Keratinocyte (primary cell): ENCODE results near the gene PPARA. TPM values are rescaled to one million over a fixed set of nuclear protein-coding genes. Genes with fewer than 3 reads are reported as not detected.

Experiments
- DNase-seq: peaks from one replicate; pipeline ENCODE4 v3.0.0-alpha.2; 2011; ENCODE audit warnings: low read depth, missing footprints, low spot score
- FAIRE-seq: peaks from 2 replicates; lab custom pipeline; 2011; peaks lifted over from hg19 to GRCh38; lab: Jason Lieb, UNC
- H2AFZ ChIP-seq: 2 replicates; pipeline ENCODE4 v1.6.0; 2012; ENCODE audit warnings: low read length, control low read depth, inconsistent platforms; ENCODE audit not compliant: control insufficient read depth
- H3K27ac ChIP-seq: 2 replicates; pipeline ENCODE4 v1.5.1; 2011; ENCODE audit warnings: low read length; ENCODE audit not compliant: control insufficient read depth, insufficient read depth
- H3K27me3 ChIP-seq: 3 replicates; pipeline ENCODE4 v1.6.0; 2011; ENCODE audit warnings: low read length; ENCODE audit not compliant: control insufficient read depth, insufficient read depth; ENCODE audit errors: extremely low read depth
- H3K36me3 ChIP-seq, 2 experiments: 2 replicates in 1 of 2; 3 replicates in 1 of 2; pipeline ENCODE4 v1.5.1; 2011; ENCODE audit warnings: low read length in 2 of 2, mild to moderate bottlenecking in 1 of 2; ENCODE audit not compliant: control insufficient read depth in 2 of 2, insufficient read depth in 2 of 2; ENCODE audit errors: extremely low read depth in 1 of 2
- H3K4me1 ChIP-seq: 3 replicates; pipeline ENCODE4 v1.5.1; 2011; ENCODE audit warnings: low read length; ENCODE audit not compliant: control insufficient read depth, insufficient read depth; ENCODE audit errors: extremely low read depth
- H3K4me2 ChIP-seq: 3 replicates; pipeline ENCODE4 v1.6.0; 2011; ENCODE audit warnings: low read depth, low read length; ENCODE audit not compliant: control insufficient read depth, insufficient read depth; ENCODE audit errors: extremely low read depth
- H3K4me3 ChIP-seq, 3 experiments: fragments of 200-600 bp in 1 of 3; sonication (generic) in 1 of 3; 2 replicates in 2 of 3; 3 replicates in 1 of 3; pipeline ENCODE4 v1.5.1; 2011 to 2016; ENCODE audit warnings: low read length in 3 of 3, mild to moderate bottlenecking in 3 of 3, control low read depth in 2 of 3, inconsistent platforms in 1 of 3, low read depth in 1 of 3, mixed read lengths in 1 of 3, mixed run types in 1 of 3, moderate library complexity in 1 of 3; ENCODE audit not compliant: control insufficient read depth in 2 of 3, insufficient read depth in 2 of 3; ENCODE audit errors: extremely low read depth in 1 of 3
- H3K79me2 ChIP-seq: 2 replicates; pipeline ENCODE4 v1.6.0; 2012; ENCODE audit warnings: low read length; ENCODE audit not compliant: control insufficient read depth, insufficient read depth
- H3K9ac ChIP-seq: 3 replicates; pipeline ENCODE4 v1.6.0; 2011; ENCODE audit warnings: low read length; ENCODE audit not compliant: control insufficient read depth, insufficient read depth; ENCODE audit errors: extremely low read depth
- H3K9me1 ChIP-seq: 3 replicates; pipeline ENCODE4 v1.6.0; 2011; ENCODE audit warnings: low read length; ENCODE audit not compliant: control insufficient read depth, insufficient read depth; ENCODE audit errors: extremely low read depth
- H3K9me3 ChIP-seq: 2 replicates; pipeline ENCODE4 v1.5.1; 2012; ENCODE audit warnings: low read depth, low read length; ENCODE audit not compliant: control insufficient read depth
- H4K20me1 ChIP-seq: 3 replicates; pipeline ENCODE4 v1.6.0; 2011; ENCODE audit warnings: low read length; ENCODE audit not compliant: control insufficient read depth, insufficient read depth; ENCODE audit errors: extremely low read depth
- EZH2 ChIP-seq: IDR thresholded peaks from one replicate; pipeline ENCODE4 v1.6.1; 2012; ENCODE audit warnings: inconsistent platforms, mild to moderate bottlenecking, low read length, moderate library complexity
- dilution Hi-C: fragments of 300-500 bp; cut with MboI; formaldehyde crosslinking; loops from one replicate; pipeline ENCODE4 v1.7.0; 2020; ENCODE audit warnings: low sequenced_read_pairs; ENCODE audit not compliant: extremely low pct_ligation_motif_present
- polyA plus RNA-seq, 5 experiments: library from polyadenylated mRNA; depleted of rRNA in 3 of 5; stranded (reverse) in 3 of 5; stranded (forward) in 1 of 5; unstranded in 1 of 5; fragments of >200 nt; gene quantifications; 1 replicate in 1 of 5; 2 replicates in 3 of 5; 3 replicates in 1 of 5; pipeline versions ENCODE4 v1.2.1 to v1.2.3, GENCODE V29; 2011 to 2012; ENCODE audit warnings: missing spikeins in 2 of 5, low read depth in 1 of 5, low replicate concordance in 1 of 5
- TF ChIP-seq, protein P1 (sequence below), 3 experiments: IDR thresholded peaks in 1 of 3; conservative IDR thresholded peaks in 1 of 3; optimal IDR thresholded peaks in 1 of 3; 2 replicates in 2 of 3; 3 replicates in 1 of 3; pipeline versions ENCODE3 to v1.5.1; 2011; ENCODE audit warnings: low read length in 3 of 3, mild to moderate bottlenecking in 3 of 3, moderate library complexity in 2 of 3, control low read depth in 1 of 3, inconsistent platforms in 1 of 3; ENCODE audit not compliant: insufficient read depth in 2 of 3; ENCODE audit errors: extremely low read depth in 1 of 3

The PPARA gene
- polyA plus RNA-seq, 1 donor (not counting 4 experiments of a cell fraction or from before 2014, with no cell fraction given), result 4.9 TPM

DNA sequence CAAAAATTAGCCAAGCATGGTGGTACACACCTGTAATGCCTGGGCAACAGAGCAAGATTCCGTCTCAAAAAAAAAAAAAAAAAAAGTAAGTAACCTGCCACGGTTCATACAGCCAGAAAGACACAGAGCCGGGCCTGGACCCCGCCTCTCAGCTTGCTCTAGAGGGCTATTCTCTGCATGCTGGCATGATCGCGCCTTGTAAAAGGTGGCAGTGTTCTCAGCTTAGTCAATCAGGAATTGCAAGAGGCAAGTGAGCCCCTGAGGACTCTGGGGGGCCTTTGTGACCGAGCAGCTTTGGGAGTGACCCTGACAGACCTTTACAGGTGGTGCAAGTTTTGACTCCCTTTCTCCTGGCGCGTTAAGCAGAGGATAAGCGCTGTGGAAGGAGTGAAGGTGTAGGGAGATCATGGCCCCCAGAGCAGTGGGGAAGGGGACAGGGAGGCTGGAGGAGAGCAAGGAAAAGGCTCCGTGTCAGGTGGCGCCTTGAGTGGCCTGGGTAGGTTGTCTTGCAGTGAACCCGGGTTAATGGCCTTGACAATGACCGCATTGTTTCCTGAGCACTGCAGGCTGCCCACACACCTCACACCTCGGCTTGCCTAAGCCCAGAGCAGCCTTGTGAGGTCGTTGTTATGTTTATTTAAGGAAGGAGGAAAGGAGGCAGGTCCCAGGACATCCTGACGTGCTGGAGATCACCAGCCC is 50.9 kb downstream of the PPARA start:
- H3K9me1 ChIP-seq, result no peaks in the 10 kb centered on the region
- H3K4me1 ChIP-seq, result no peaks in the 10 kb centered on the region
- H3K9me3 ChIP-seq, result no peaks in the 10 kb centered on the region
- H3K27ac ChIP-seq, result no peak overlapping the region
- no peak for DNase-seq
- no peak overlapping the region for H3K4me2 ChIP-seq
- dilution Hi-C loops, result no loop called here
- H3K9ac ChIP-seq, result no peak overlapping the region
- FAIRE-seq, result no peak
- no peaks in the 10 kb centered on the region for H4K20me1 ChIP-seq
- no peaks in the 10 kb centered on the region for H3K27me3 ChIP-seq
- TF ChIP-seq, protein P1, sequence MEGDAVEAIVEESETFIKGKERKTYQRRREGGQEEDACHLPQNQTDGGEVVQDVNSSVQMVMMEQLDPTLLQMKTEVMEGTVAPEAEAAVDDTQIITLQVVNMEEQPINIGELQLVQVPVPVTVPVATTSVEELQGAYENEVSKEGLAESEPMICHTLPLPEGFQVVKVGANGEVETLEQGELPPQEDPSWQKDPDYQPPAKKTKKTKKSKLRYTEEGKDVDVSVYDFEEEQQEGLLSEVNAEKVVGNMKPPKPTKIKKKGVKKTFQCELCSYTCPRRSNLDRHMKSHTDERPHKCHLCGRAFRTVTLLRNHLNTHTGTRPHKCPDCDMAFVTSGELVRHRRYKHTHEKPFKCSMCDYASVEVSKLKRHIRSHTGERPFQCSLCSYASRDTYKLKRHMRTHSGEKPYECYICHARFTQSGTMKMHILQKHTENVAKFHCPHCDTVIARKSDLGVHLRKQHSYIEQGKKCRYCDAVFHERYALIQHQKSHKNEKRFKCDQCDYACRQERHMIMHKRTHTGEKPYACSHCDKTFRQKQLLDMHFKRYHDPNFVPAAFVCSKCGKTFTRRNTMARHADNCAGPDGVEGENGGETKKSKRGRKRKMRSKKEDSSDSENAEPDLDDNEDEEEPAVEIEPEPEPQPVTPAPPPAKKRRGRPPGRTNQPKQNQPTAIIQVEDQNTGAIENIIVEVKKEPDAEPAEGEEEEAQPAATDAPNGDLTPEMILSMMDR (optimal IDR thresholded peaks at IDR 0.05 in 1 of 3, IDR thresholded peaks at IDR 0.05 in 1 of 3, conservative IDR thresholded peaks at IDR 0.05 in 1 of 3; ENCODE audit: extremely low read depth in 1 of 3, insufficient read depth in 2 of 3, low read length in 3 of 3), result no peak
- no peak for TF ChIP-seq EZH2
- H2AFZ ChIP-seq, result no peak overlapping the region
- no peaks in the 10 kb centered on the region for H3K79me2 ChIP-seq
- H3K36me3 ChIP-seq, result peaks cover 2 to 5% of the 10 kb centered on the region in 2 experiments
- no peak overlapping the region for H3K4me3 ChIP-seq

DNA sequence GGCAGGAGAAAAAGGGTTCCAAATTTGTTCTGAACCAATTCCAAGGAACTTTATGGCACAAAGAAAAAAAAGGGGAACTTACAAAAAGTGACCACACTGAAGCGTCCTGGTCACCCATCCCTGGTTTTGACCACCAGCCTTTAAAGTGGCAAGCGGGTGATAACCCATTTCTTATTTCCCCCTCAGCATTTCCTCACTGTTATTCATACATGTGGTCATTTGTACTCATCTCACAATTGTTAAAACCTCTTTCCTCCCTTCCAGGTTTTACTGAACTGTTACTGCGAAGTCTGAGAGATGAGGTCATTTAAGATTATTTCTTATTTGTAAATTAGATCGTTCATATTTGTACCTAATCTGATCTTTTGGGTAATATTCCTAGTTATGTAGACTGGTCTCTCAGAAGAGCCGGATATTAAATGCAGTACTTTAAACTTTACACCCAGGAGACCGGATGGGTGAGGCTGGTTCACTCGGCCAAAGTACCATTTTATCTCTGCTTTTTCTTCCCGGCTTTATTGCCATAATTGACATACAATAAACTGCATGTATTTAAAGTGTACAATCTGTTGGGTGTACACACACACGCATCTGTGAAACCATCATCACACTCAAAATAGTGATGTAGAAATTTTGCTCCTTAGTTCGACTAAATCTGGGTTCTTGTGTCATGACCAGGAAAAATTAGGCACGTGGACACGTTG is 52.7 kb downstream of the PPARA start:
- Histone ChIP-seq H3K4me2 (no peak overlapping the region), H3K4me3 (no peak overlapping the region), H3K9me3 (no peaks in the 10 kb centered on the region), H2AFZ (no peak overlapping the region), H3K36me3 (peaks cover 2 to 5% of the 10 kb centered on the region in 2 experiments), H3K9me1 (no peaks in the 10 kb centered on the region), H4K20me1 (no peaks in the 10 kb centered on the region), H3K79me2 (no peaks in the 10 kb centered on the region), H3K4me1 (no peaks in the 10 kb centered on the region), H3K27me3 (no peaks in the 10 kb centered on the region), H3K27ac (no peak overlapping the region), H3K9ac (no peak overlapping the region)
- DNase-seq, result no peak
- no peak for FAIRE-seq
- dilution Hi-C loops, result no loop called here
- no peak for TF ChIP-seq EZH2
- TF ChIP-seq, protein P1 (optimal IDR thresholded peaks at IDR 0.05 in 1 of 3, IDR thresholded peaks at IDR 0.05 in 1 of 3, conservative IDR thresholded peaks at IDR 0.05 in 1 of 3; ENCODE audit: extremely low read depth in 1 of 3, insufficient read depth in 2 of 3, low read length in 3 of 3), result no peak
